ENCODE results near the gene SNRPB. TPM values are rescaled to one million over a fixed set of nuclear protein-coding genes. Genes with fewer than 3 reads are reported as not detected.
"Not testable (repeated sequence)": the region's sequence is repeated elsewhere in the genome, so short reads cannot be mapped to it uniquely, and the experiment has no call there.

The SNRPB gene
- total RNA-seq, 1 experiment from 2014 or later: 664 TPM

DNA sequence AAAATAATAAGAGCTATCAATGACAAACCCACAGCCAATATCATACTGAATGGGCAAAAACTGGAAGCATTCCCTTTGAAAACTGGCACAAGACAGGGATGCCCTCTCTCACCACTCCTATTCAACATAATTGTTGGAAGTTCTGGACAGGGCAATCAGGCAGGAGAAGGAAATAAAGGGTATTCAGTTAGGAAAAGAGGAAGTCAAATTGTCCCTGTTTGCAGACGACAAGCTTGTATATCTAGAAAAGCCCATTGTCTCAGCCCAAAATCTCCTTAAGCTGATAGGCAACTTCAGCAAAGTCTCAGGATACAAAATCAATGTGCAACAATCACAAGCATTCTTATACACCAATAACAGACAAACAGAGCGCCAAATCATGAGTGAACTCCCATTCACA, 34.2 kb upstream of the SNRPB start:
- CTCF ChIA-PET: interaction anchor here (0.7 kb wide), 1 partner anchor 826 kb away, joined by 3 read pairs; no protein-coding TSS in a partner anchor
- H3F3A ChIP-seq (ENCODE audit: low read length, unreplicated experiment); intact Hi-C loops (cut with micrococcal nuclease); BruUV-seq (replicated peaks); H3K9me2 ChIP-seq (replicated peaks; ENCODE audit: low read length); H3K27me3 ChIP-seq (ENCODE audit: low read length); H3K4me3 ChIP-seq (ENCODE audit: low read length); ATAC-seq; H4K20me1 ChIP-seq (ENCODE audit: low read length); H3K4me2 ChIP-seq (ENCODE audit: low read length); H3K36me3 ChIP-seq (ENCODE audit: low read depth, low read length); H2AFZ ChIP-seq (ENCODE audit: low read length); DNase-seq; H3K9ac ChIP-seq (ENCODE audit: low read length); H3K27ac ChIP-seq (ENCODE audit: low read length); POLR2A ChIA-PET (ENCODE audit: unreplicated experiment); H3K9me3 ChIP-seq (ENCODE audit: low read length): not testable (repeated sequence)
- Histone ChIP-seq H3K79me2 (ENCODE audit: low read length) (peaks cover 18% of the 10 kb centered on the region), H3K4me1 (ENCODE audit: insufficient read depth, low read length) (peaks cover 16% of the 10 kb centered on the region)

- H3K9me2 ChIP-seq (replicated peaks; ENCODE audit: low read length); POLR2A ChIA-PET (ENCODE audit: unreplicated experiment); intact Hi-C loops (cut with micrococcal nuclease); H2AFZ ChIP-seq (ENCODE audit: low read length); H3K36me3 ChIP-seq (ENCODE audit: low read depth, low read length); BruUV-seq (replicated peaks); CTCF ChIA-PET; DNase-seq; H3K27me3 ChIP-seq (ENCODE audit: low read length); H3K4me3 ChIP-seq (ENCODE audit: low read length); H4K20me1 ChIP-seq (ENCODE audit: low read length); H3F3A ChIP-seq (ENCODE audit: low read length, unreplicated experiment); H3K9me3 ChIP-seq (ENCODE audit: low read length); H3K9ac ChIP-seq (ENCODE audit: low read length); H3K4me2 ChIP-seq (ENCODE audit: low read length); H3K27ac ChIP-seq (ENCODE audit: low read length); ATAC-seq; H3K4me1 ChIP-seq (ENCODE audit: insufficient read depth, low read length); H3K79me2 ChIP-seq (ENCODE audit: low read length): not testable (repeated sequence)
Observed at GRCh38 chr20:2502808-2503384, 32.3 kb upstream of the SNRPB start.

DNA sequence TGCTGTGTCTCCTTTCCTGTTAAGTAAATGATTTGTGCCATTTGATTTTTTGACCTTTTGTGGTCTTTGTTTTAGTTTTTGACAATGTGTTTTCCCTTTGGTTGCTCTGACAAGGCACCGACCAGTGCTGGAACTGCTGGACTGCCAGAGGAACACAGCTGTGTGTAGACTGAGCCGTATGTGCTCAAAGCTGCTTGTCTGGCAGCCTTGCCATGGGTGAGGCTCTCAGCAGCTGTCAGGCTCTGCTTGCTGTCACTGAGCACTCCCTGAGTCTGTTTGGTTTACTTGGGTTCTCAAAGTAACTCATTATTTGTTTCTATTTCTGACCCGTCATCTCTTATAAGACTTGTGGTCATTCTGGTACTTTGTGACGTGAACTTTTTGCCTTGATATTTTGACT, 15.1 kb upstream of the SNRPB start:
- ChIA-PET CTCF (no interaction called here), POLR2A (ENCODE audit: unreplicated experiment) (no interaction called here)
- Histone ChIP-seq H3K27ac (ENCODE audit: low read length) (no peak overlapping the region), H3K4me2 (ENCODE audit: low read length) (no peak overlapping the region), H3K4me1 (ENCODE audit: insufficient read depth, low read length) (no peaks in the 10 kb centered on the region), H2AFZ (ENCODE audit: low read length) (no peak overlapping the region), H3K36me3 (ENCODE audit: low read depth, low read length) (peaks cover 30% of the 10 kb centered on the region; the same call in 1 of the 2 replicates), H3K9me2 (replicated peaks; ENCODE audit: low read length) (no peaks in the 10 kb centered on the region), H3K9me3 (ENCODE audit: low read length) (no peaks in the 10 kb centered on the region), H4K20me1 (ENCODE audit: low read length) (no peaks in the 10 kb centered on the region), H3F3A (ENCODE audit: low read length, unreplicated experiment) (no peaks in the 10 kb centered on the region), H3K27me3 (ENCODE audit: low read length) (no peaks in the 10 kb centered on the region), H3K4me3 (ENCODE audit: low read length) (no peak overlapping the region), H3K9ac (ENCODE audit: low read length) (no peak overlapping the region), H3K79me2 (ENCODE audit: low read length) (no peaks in the 10 kb centered on the region)
- BruUV-seq (replicated peaks): no TSS peak
- DNase-seq (no peak), ATAC-seq (no peak)
- TF ChIP-seq, protein P1, sequence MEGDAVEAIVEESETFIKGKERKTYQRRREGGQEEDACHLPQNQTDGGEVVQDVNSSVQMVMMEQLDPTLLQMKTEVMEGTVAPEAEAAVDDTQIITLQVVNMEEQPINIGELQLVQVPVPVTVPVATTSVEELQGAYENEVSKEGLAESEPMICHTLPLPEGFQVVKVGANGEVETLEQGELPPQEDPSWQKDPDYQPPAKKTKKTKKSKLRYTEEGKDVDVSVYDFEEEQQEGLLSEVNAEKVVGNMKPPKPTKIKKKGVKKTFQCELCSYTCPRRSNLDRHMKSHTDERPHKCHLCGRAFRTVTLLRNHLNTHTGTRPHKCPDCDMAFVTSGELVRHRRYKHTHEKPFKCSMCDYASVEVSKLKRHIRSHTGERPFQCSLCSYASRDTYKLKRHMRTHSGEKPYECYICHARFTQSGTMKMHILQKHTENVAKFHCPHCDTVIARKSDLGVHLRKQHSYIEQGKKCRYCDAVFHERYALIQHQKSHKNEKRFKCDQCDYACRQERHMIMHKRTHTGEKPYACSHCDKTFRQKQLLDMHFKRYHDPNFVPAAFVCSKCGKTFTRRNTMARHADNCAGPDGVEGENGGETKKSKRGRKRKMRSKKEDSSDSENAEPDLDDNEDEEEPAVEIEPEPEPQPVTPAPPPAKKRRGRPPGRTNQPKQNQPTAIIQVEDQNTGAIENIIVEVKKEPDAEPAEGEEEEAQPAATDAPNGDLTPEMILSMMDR (conservative IDR thresholded peaks at IDR 0.05; ENCODE audit: low read depth, low read length): no peak
- TF ChIP-seq EZH2phosphoT487 (IDR thresholded peaks at IDR 0.05; ENCODE audit: borderline replicate concordance, low read length) (no peak), EZH2 (IDR thresholded peaks at IDR 0.05; ENCODE audit: low read length, unreplicated experiment) (no peak)
- intact Hi-C loops (cut with micrococcal nuclease): no loop called here

DNA sequence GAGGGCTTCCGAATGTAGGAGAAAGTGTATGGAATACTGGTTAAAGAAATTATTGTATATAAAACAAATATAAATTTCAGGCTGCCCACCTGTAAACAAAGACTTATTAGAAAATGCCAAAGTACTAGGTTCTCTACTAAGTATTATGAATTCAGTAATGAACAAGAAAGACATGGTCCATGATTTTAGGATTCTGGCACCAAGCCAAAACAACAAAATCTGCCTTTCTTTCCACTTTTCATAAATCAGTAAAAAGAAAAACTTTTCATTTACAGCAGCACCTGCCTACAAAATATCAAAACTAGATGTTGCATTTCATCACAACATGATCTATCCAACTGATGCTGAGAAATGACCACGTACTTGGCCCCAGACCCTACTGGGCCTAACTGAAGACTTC, 14.5 kb upstream of the SNRPB start:
- BruUV-seq (replicated peaks): no TSS peak
- H2AFZ ChIP-seq (ENCODE audit: low read length): no peak overlapping the region
- H3K4me3 ChIP-seq (ENCODE audit: low read length): no peak overlapping the region
- no peak overlapping the region for H3K27ac ChIP-seq (ENCODE audit: low read length)
- H3K27me3 ChIP-seq (ENCODE audit: low read length): no peaks in the 10 kb centered on the region
- H3K9ac ChIP-seq (ENCODE audit: low read length): no peak overlapping the region
- H3K9me2 ChIP-seq (replicated peaks; ENCODE audit: low read length): no peaks in the 10 kb centered on the region
- H3F3A ChIP-seq (ENCODE audit: low read length, unreplicated experiment): no peaks in the 10 kb centered on the region
- no peaks in the 10 kb centered on the region for H3K9me3 ChIP-seq (ENCODE audit: low read length)
- ATAC-seq (no peak), DNase-seq (no peak)
- H3K79me2 ChIP-seq (ENCODE audit: low read length): no peaks in the 10 kb centered on the region
- H4K20me1 ChIP-seq (ENCODE audit: low read length): no peaks in the 10 kb centered on the region
- TF ChIP-seq EZH2 (IDR thresholded peaks at IDR 0.05; ENCODE audit: low read length, unreplicated experiment) (no peak), EZH2phosphoT487 (IDR thresholded peaks at IDR 0.05; ENCODE audit: borderline replicate concordance, low read length) (no peak)
- TF ChIP-seq, protein P1 (conservative IDR thresholded peaks at IDR 0.05; ENCODE audit: low read depth, low read length): no peak
- ChIA-PET CTCF (no interaction called here), POLR2A (ENCODE audit: unreplicated experiment) (no interaction called here)
- intact Hi-C loops (cut with micrococcal nuclease): no loop called here
- H3K4me1 ChIP-seq (ENCODE audit: insufficient read depth, low read length): no peaks in the 10 kb centered on the region
- no peak overlapping the region for H3K4me2 ChIP-seq (ENCODE audit: low read length)
- H3K36me3 ChIP-seq (ENCODE audit: low read depth, low read length): peaks cover 30% of the 10 kb centered on the region; the same call in 1 of the 2 replicates

Measured in PC-3 (cell line).